SH-SY5Y (cell line): ENCODE data around the gene ZDHHC7.

ENCODE experiments used
- GATA2 ChIP-seq: IDR thresholded peaks from 2 replicates; pipeline ENCODE4 v1.6.1; 2011; ENCODE audit warnings: mild to moderate bottlenecking, low read depth, low read length
- GATA3 ChIP-seq: IDR thresholded peaks from 2 replicates; pipeline ENCODE4 v1.6.1; 2011; ENCODE audit warnings: low read depth, mild to moderate bottlenecking, low read length, moderate library complexity

DNA sequence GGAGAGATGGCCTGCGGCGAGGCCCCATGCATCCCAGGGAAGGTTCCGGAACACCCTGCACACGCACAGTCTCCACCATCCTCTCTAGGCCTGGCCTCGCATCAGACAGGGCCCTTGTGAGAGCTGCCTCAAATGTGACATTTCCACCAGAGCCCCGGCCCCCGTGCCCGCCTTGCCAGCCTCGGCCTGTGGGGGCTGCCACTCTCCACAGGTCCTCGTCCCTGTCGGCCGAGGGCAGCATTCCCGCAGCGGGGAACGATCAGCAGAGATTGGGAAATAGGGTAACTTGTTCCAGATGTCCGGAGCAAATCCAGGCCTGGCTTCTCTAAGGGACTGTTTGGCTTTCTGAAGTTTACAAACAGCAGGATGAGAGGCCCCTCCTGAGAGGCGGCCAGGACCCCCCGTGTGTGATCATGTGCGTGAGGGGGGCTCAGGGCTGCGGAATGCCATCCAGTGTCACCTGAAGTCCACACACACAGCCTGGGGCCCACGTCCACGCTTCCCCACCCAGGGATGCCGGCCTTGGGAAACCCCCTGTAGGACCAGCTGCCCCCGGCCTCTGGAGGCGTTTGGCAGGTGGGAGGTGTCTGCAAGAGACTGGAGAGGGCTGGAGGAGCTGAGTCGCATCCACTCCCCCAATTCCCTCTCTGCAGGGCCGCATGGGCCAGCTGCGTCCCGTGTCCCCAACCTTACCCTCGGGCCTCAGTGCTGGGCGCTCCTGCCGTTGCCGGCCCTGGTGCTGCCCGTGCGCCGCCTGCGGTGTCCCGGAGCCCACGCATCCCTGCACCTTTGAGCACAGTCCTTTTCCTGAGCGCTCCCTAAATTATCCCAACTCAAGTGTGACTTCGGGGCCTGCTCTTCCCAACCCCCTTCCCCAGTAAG lies 70.4 kb downstream of the ZDHHC7 start:
- TF ChIP-seq GATA3 (no peak), GATA2 (peak; percentile 53)
